Kidney epithelial cell (primary cell): ENCODE data around the gene TKTL2. TPM values are rescaled to one million over a fixed set of nuclear protein-coding genes. Genes with fewer than 3 reads are reported as not detected.

Experiments
- DNase-seq: peaks from one replicate; pipeline ENCODE4 v3.0.0-alpha.2; 2010; ENCODE audit warnings: low read depth
- H3K27me3 ChIP-seq: 2 replicates; pipeline ENCODE4 v1.6.0; 2011; ENCODE audit warnings: low read length; ENCODE audit not compliant: control insufficient read depth, insufficient read depth
- H3K36me3 ChIP-seq: 2 replicates; pipeline ENCODE4 v1.5.1; 2011; ENCODE audit warnings: low read length; ENCODE audit not compliant: control insufficient read depth, insufficient read depth
- H3K4me3 ChIP-seq: 2 replicates; pipeline ENCODE4 v1.5.1; 2011; ENCODE audit warnings: low read depth, mild to moderate bottlenecking, control low read depth, low read length
- CTCF ChIP-seq: IDR thresholded peaks from 2 replicates; pipeline ENCODE4 v1.5.1; 2011; ENCODE audit warnings: mild to moderate bottlenecking, moderate library complexity, low read length, control low read depth, inconsistent platforms; ENCODE audit not compliant: insufficient read depth, poor library complexity, severe bottlenecking
- total RNA-seq: library from RNA; depleted of rRNA; stranded (reverse); fragments of >200 nt; gene quantifications from 2 replicates; pipeline ENCODE4 v1.2.3, GENCODE V29; 2015

The TKTL2 gene
- total RNA-seq, 1 donor from 2014 or later, result not detected

DNA sequence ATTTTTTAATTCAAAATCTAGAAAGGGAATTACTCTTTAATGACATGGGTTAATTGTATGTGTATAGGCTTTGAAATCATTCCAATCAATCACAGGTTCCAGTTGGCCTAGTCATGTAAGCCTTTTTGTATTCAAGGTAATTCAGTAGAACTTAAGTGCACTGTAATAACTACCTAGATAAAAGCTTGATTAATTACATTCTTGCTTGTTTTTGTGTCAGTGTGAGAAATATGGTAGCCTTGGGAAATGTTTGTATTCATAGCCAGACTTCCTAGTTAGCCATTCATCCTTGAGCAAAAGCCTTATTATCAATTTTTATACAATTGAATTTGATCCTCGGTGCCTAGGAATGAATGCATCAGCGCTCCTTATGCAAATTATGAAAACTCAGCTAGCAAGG lies 33.5 kb downstream of the TKTL2 start:
- H3K27me3 ChIP-seq, result no peaks in the 10 kb centered on the region
- no peak overlapping the region for H3K4me3 ChIP-seq
- no peak for TF ChIP-seq CTCF
- H3K36me3 ChIP-seq, result no peaks in the 10 kb centered on the region
- DNase-seq, result no peak

Other genes starting within 250 kb of the TKTL2 start
- gene NPY1R, start 141.2 kb downstream of the TKTL2 start, total RNA-seq, result 1.7 and 2.7 TPM in 2 replicates
- gene NPY5R, start 129.9 kb downstream of the TKTL2 start, total RNA-seq, result 1.3 TPM in 1 of 2 replicates, not detected in the other
- 22.1 and 30.7 TPM in 2 replicates for gene TMA16, start 20.9 kb upstream of the TKTL2 start, total RNA-seq